ENCODE results near the gene OR11L1.

OR11L1 gene

GRCh38 chr1:247797518-247797917 lies 44.2 kb downstream of the OR11L1 start:
- no peak for DNase-seq

Data from SIG-M5 (cell line).